ENCODE measurements around the gene ZSCAN29.

ZSCAN29 gene

GRCh38 chr15:43318990-43319771 lies 51.7 kb downstream of the ZSCAN29 start:
- TF ChIP-seq CTCF (IDR thresholded peaks at IDR 0.05; ENCODE audit: low read depth, low read length), result no peak

GRCh38 chr15:43317566-43318184 lies 53.2 kb downstream of the ZSCAN29 start:
- DNase-seq (ENCODE audit: extremely low read depth, low read depth), result no peak
- TF ChIP-seq CTCF (IDR thresholded peaks at IDR 0.05; ENCODE audit: low read depth, low read length), result no peak

More at GRCh38 chr15:43318990-43319771, 51.7 kb downstream of the ZSCAN29 start:
- no peak for DNase-seq (ENCODE audit: extremely low read depth, low read depth)

DNA sequence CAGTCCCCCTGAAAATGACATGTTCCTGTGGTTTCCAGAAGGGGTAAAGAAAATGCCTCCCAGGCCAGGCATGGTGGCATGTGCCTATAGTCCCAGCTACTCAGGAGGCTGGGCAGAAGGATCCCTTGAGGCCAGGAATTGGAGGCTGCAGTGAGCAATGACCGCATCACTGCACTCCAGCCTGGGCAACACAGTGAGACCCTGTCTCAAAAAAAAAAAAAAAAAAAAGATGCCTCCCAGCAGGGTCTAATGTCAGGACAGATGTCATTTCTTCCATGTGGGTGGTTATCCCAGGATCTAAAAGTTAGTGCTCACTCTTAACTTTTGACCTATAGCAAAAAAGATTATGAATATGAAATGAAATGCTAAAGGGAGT lies 53.9 kb downstream of the ZSCAN29 start:
- no peak for DNase-seq (ENCODE audit: extremely low read depth, low read depth)
- TF ChIP-seq CTCF (IDR thresholded peaks at IDR 0.05; ENCODE audit: low read depth, low read length), result no peak

- DNase-seq (ENCODE audit: extremely low read depth, low read depth), result no peak
- no peak for TF ChIP-seq CTCF (IDR thresholded peaks at IDR 0.05; ENCODE audit: low read depth, low read length)
Measured at GRCh38 chr15:43316016-43316970, 54.5 kb downstream of the ZSCAN29 start.

GRCh38 chr15:43314171-43314570 lies 56.7 kb downstream of the ZSCAN29 start:
- no peak for DNase-seq (ENCODE audit: extremely low read depth, low read depth)
- TF ChIP-seq CTCF (IDR thresholded peaks at IDR 0.05; ENCODE audit: low read depth, low read length), result no peak

DNA sequence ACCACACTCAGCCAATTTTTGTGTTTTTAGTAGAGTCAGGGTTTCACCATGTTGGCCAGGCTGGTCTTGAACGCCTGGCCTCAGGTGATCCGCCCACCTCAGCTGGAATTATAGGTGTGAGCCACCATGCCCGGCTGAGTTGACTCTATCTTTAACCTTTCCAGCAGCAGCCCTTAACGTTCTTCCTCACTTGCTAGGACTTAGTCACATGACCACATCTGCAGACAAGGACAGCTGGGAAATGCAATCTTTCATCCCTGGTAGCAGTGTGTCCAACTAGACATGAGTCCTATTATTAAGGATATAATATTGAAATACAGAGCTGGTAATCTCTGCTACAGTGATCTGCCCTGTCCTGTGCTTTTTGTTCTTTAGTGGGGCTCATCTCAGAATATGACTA lies 58.5 kb downstream of the ZSCAN29 start:
- DNase-seq (ENCODE audit: extremely low read depth, low read depth), result no peak
- TF ChIP-seq CTCF (IDR thresholded peaks at IDR 0.05; ENCODE audit: low read depth, low read length), result no peak
